Measurements from ENCODE around the gene PTGFRN.
"Not testable (repeated sequence)": the region's sequence is repeated elsewhere in the genome, so short reads cannot be mapped to it uniquely, and the experiment has no call there.

PTGFRN gene

GRCh38 chr1:116909512-116910378 lies at the start of gene PTGFRN:
PTGFRN (plus strand) TSS chr1:116909916; CDS start chr1:116910204, 288 bp downstream.
- Histone ChIP-seq H3K36me3 (ENCODE audit: control insufficient read depth, insufficient read depth, low read length) (no peaks in the 10 kb centered on the region), H3K9me3 (ENCODE audit: control insufficient read depth, low read length) (no peaks in the 10 kb centered on the region), H3K4me3 (ENCODE audit: low read length) (peak within 1 kb of the TSS; percentile 45), H3K4me1 (ENCODE audit: control insufficient read depth, insufficient read depth, low read length) (peaks cover 16% of the 10 kb centered on the region), H3K27me3 (ENCODE audit: control insufficient read depth, insufficient read depth, low read length) (no peaks in the 10 kb centered on the region), H3K9ac (ENCODE audit: low read length) (peak within 1 kb of the TSS; percentile 82)

DNA sequence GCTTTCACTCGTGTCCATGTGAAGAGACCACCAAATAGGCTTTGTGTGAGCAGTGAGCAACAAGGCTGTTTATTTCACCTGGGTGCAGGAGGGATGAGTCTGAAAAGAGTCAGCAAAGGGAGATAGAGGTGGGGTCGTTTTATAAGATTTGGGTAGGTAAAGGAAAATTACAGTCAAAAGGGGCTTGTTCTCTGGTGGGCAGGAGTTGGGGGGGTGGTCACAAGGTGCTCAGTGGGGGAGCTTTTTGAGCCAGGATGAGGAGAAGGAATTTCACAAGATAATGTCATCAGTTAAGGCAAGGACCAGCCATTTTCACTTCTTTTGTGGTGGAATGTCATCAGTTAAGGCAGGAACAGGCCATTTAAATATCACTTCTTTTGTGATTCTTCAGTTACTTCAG lies 49.5 kb upstream of the PTGFRN start:
- H3K36me3 ChIP-seq (ENCODE audit: control insufficient read depth, insufficient read depth, low read length); H3K9me3 ChIP-seq (ENCODE audit: control insufficient read depth, low read length); H3K27me3 ChIP-seq (ENCODE audit: control insufficient read depth, insufficient read depth, low read length): not testable (repeated sequence)

GRCh38 chr1:116861137-116861536 lies 48.6 kb upstream of the PTGFRN start:
- Histone ChIP-seq H3K4me3 (ENCODE audit: low read length) (no peak overlapping the region), H3K9ac (ENCODE audit: low read length) (no peak overlapping the region), H3K4me1 (ENCODE audit: control insufficient read depth, insufficient read depth, low read length) (no peaks in the 10 kb centered on the region), H3K36me3 (ENCODE audit: control insufficient read depth, insufficient read depth, low read length) (no peaks in the 10 kb centered on the region), H3K9me3 (ENCODE audit: control insufficient read depth, low read length) (no peaks in the 10 kb centered on the region), H3K27me3 (ENCODE audit: control insufficient read depth, insufficient read depth, low read length) (no peaks in the 10 kb centered on the region)

More for the DNA sequence above, 49.5 kb upstream of the PTGFRN start:
- H3K4me1 ChIP-seq (ENCODE audit: control insufficient read depth, insufficient read depth, low read length); H3K9ac ChIP-seq (ENCODE audit: low read length); H3K4me3 ChIP-seq (ENCODE audit: low read length): not testable (repeated sequence)

DNA sequence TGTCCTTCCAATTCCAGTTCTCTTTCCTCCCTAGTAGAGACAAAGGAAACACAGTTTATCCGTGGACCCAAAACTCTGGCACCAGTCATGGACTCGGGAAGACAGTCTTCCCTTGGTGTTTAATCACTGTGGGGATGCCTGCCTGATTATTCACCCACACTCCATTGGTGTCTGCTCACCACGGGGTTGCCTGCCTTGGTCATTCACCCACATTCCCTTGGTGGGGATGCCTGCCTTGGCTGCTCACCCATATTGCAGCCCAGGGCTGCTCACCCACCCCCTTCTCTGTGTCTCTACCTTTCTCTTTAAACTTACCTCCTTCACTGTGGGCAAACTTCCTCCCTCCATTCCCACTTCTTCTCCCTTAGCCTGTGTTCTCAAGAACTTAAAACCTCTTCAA lies 46.7 kb upstream of the PTGFRN start:
- not testable (repeated sequence) for H3K4me1 ChIP-seq (ENCODE audit: control insufficient read depth, insufficient read depth, low read length); H3K4me3 ChIP-seq (ENCODE audit: low read length); H3K9ac ChIP-seq (ENCODE audit: low read length); H3K36me3 ChIP-seq (ENCODE audit: control insufficient read depth, insufficient read depth, low read length); H3K9me3 ChIP-seq (ENCODE audit: control insufficient read depth, low read length); H3K27me3 ChIP-seq (ENCODE audit: control insufficient read depth, insufficient read depth, low read length)

DNA sequence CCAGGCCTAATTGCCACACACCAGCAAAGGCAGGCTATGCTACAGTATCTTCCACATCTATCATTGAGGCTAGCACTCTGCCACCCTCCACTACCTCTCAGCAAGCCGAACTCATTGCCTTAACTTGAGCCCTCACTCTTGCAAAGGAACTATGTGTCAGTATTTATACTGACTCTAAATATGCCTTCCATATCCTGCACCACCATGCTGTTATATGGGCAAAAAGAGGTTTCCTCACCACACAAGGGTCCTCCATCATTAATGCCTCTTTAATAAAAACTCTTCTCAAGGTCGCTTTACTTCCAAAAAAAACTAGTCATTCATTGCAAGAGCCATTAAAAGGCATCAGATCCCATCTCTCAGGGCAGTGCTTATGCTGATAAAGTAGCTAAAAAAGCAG lies 43.2 kb upstream of the PTGFRN start:
- not testable (repeated sequence) for H3K9ac ChIP-seq (ENCODE audit: low read length); H3K4me3 ChIP-seq (ENCODE audit: low read length); H3K4me1 ChIP-seq (ENCODE audit: control insufficient read depth, insufficient read depth, low read length); H3K36me3 ChIP-seq (ENCODE audit: control insufficient read depth, insufficient read depth, low read length); H3K27me3 ChIP-seq (ENCODE audit: control insufficient read depth, insufficient read depth, low read length); H3K9me3 ChIP-seq (ENCODE audit: control insufficient read depth, low read length)

- Histone ChIP-seq H3K9me3 (ENCODE audit: control insufficient read depth, low read length) (no peaks in the 10 kb centered on the region), H3K4me3 (ENCODE audit: low read length) (no peak overlapping the region), H3K36me3 (ENCODE audit: control insufficient read depth, insufficient read depth, low read length) (no peaks in the 10 kb centered on the region), H3K4me1 (ENCODE audit: control insufficient read depth, insufficient read depth, low read length) (no peaks in the 10 kb centered on the region), H3K9ac (ENCODE audit: low read length) (no peak overlapping the region), H3K27me3 (ENCODE audit: control insufficient read depth, insufficient read depth, low read length) (no peaks in the 10 kb centered on the region)
These were observed 41.3 kb upstream of the PTGFRN start for GRCh38 chr1:116868385-116868784.

DNA sequence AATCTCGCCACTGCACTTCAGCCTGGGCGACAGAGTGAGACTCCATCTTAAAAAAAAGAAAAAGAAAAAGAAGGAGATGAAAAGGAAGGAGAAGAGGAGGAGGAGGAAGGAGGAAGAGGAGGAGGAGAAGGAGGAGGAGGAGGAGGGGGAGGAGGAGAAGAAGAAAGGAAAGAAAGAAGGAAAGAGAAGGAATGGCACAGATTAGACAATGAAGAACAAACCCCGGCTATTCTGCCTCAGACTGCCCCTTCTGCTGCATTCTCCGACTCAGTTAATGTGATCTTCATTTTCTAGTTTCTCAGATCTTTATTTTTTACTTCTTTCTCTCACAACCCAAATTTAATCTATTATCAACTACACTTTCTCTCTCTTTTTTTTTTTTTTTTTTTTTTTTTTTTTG lies 40.1 kb upstream of the PTGFRN start:
- H3K4me1 ChIP-seq (ENCODE audit: control insufficient read depth, insufficient read depth, low read length) = no peaks in the 10 kb centered on the region
- no peaks in the 10 kb centered on the region for H3K9me3 ChIP-seq (ENCODE audit: control insufficient read depth, low read length)
- H3K27me3 ChIP-seq (ENCODE audit: control insufficient read depth, insufficient read depth, low read length) = no peaks in the 10 kb centered on the region
- no peak overlapping the region for H3K4me3 ChIP-seq (ENCODE audit: low read length)
- H3K9ac ChIP-seq (ENCODE audit: low read length) = no peak overlapping the region
- no peaks in the 10 kb centered on the region for H3K36me3 ChIP-seq (ENCODE audit: control insufficient read depth, insufficient read depth, low read length)

DNA sequence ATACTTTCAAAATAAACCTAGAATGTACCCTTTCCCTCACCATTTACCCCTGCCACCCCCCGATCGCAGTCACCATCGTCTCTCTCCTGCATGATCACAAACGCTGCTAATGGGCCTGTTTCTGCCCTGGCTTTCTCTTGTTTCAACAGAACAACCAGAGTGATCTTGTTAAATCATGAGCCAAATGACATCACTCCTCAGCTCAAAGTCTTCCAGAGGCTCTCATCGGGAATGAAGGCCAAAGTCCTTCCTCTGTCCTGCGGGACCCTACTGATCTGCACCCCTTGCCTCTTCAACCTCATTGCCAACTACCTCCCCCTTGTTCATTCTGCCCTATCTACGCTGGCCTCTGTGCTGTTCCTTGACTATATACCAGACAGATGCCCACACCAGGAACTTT lies 39.4 kb upstream of the PTGFRN start:
- Histone ChIP-seq H3K9ac (ENCODE audit: low read length) (no peak overlapping the region), H3K4me3 (ENCODE audit: low read length) (no peak overlapping the region), H3K27me3 (ENCODE audit: control insufficient read depth, insufficient read depth, low read length) (no peaks in the 10 kb centered on the region), H3K36me3 (ENCODE audit: control insufficient read depth, insufficient read depth, low read length) (no peaks in the 10 kb centered on the region), H3K9me3 (ENCODE audit: control insufficient read depth, low read length) (no peaks in the 10 kb centered on the region), H3K4me1 (ENCODE audit: control insufficient read depth, insufficient read depth, low read length) (no peaks in the 10 kb centered on the region)

GRCh38 chr1:116871779-116872146 lies 38.0 kb upstream of the PTGFRN start:
- no peak overlapping the region for H3K9ac ChIP-seq (ENCODE audit: low read length)
- no peaks in the 10 kb centered on the region for H3K36me3 ChIP-seq (ENCODE audit: control insufficient read depth, insufficient read depth, low read length)
- H3K9me3 ChIP-seq (ENCODE audit: control insufficient read depth, low read length) = no peaks in the 10 kb centered on the region
- no peak overlapping the region for H3K4me3 ChIP-seq (ENCODE audit: low read length)
- H3K27me3 ChIP-seq (ENCODE audit: control insufficient read depth, insufficient read depth, low read length) = no peaks in the 10 kb centered on the region
- no peaks in the 10 kb centered on the region for H3K4me1 ChIP-seq (ENCODE audit: control insufficient read depth, insufficient read depth, low read length)

DNA sequence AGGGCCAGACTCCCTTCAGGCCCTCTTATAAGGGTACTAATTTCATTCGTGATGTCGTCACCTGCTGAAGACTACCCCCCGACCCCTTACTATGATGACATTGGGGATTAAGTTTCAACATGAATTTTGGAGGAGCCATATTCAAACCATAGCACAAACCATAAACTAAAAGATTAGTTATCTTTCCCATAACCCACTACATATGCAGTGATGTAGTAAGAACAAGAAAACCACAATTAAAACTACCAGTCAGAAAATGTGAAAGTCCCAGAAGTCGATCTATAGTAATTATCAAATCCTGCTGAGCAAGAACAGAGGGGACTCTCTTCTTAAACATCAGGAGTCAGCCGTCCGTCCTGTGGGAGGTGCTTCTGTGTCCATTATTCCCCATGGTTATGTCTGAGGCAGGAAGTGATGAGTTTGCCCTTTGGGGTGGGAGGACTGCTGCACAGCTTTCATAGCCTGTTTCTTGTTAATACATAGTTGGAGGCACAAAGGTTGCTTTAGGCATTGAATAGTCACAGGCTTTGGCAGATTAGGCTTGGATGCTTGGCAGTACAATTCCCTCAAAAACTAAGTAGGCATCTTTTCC lies 35.9 kb upstream of the PTGFRN start:
- Histone ChIP-seq H3K36me3 (ENCODE audit: control insufficient read depth, insufficient read depth, low read length) (no peaks in the 10 kb centered on the region), H3K4me1 (ENCODE audit: control insufficient read depth, insufficient read depth, low read length) (peaks cover 8% of the 10 kb centered on the region), H3K27me3 (ENCODE audit: control insufficient read depth, insufficient read depth, low read length) (no peaks in the 10 kb centered on the region), H3K4me3 (ENCODE audit: low read length) (no peak overlapping the region), H3K9ac (ENCODE audit: low read length) (no peak overlapping the region), H3K9me3 (ENCODE audit: control insufficient read depth, low read length) (no peaks in the 10 kb centered on the region)

- no peaks in the 10 kb centered on the region for H3K9me3 ChIP-seq (ENCODE audit: control insufficient read depth, low read length)
- no peak overlapping the region for H3K9ac ChIP-seq (ENCODE audit: low read length)
- H3K4me3 ChIP-seq (ENCODE audit: low read length) = no peak overlapping the region
- peaks cover 18% of the 10 kb centered on the region for H3K4me1 ChIP-seq (ENCODE audit: control insufficient read depth, insufficient read depth, low read length)
- no peaks in the 10 kb centered on the region for H3K27me3 ChIP-seq (ENCODE audit: control insufficient read depth, insufficient read depth, low read length)
- H3K36me3 ChIP-seq (ENCODE audit: control insufficient read depth, insufficient read depth, low read length) = no peaks in the 10 kb centered on the region
These were observed 34.9 kb upstream of the PTGFRN start for GRCh38 chr1:116874733-116875249.

DNA sequence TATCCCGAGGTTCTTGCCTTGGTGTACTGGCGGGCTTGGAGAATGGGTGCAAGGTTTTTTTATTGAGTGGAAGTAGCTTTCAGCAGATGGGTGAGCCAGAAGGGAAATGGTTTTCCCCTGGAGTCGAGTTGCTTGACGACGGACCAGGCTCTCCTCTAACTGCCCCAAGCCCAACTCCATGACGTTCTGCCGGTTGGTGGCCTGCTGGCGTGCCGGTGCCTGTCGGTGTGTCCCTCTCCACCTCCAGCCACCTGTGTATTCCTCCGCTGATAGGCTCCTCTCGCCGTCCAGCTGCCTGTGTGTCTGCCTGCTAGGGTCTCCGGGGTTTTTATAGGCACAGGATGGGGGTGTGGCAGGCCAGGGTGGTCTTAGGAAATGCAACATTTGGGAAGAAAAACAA lies 34.3 kb upstream of the PTGFRN start:
- H3K9ac ChIP-seq (ENCODE audit: low read length) = no peak overlapping the region
- H3K36me3 ChIP-seq (ENCODE audit: control insufficient read depth, insufficient read depth, low read length) = no peaks in the 10 kb centered on the region
- H3K9me3 ChIP-seq (ENCODE audit: control insufficient read depth, low read length) = no peaks in the 10 kb centered on the region
- H3K4me1 ChIP-seq (ENCODE audit: control insufficient read depth, insufficient read depth, low read length) = peaks cover 19% of the 10 kb centered on the region
- H3K27me3 ChIP-seq (ENCODE audit: control insufficient read depth, insufficient read depth, low read length) = no peaks in the 10 kb centered on the region
- H3K4me3 ChIP-seq (ENCODE audit: low read length) = no peak overlapping the region
